Measurements from ENCODE around the gene ANXA2R.

Gene ANXA2R

DNA sequence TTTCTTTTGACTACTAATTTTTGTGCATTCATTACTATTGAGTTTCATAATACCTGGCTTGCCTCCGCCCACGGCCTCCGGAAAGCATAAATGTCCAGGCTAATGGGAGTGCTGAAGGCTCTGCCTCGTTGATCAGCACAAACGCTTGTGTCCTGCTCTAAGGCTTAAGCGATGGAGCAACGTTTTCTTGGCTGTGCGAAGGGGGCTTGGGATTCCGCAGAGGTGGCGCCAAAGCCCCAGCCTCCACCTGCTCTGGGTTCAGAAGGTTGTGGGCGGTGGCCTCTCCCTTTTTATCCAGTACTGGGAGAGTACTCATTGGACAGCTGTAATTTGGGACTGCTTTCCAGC, 19.7 kb downstream of the ANXA2R start:
- Histone ChIP-seq H3K27ac (ENCODE audit: extremely low read depth, low read depth, low read length) (peak overlapping the region; percentile 45; the same call in 1 of the 2 replicates), H3K4me3 (ENCODE audit: low read depth, low read length) (peak overlapping the region; percentile 56), H3K36me3 (ENCODE audit: control insufficient read depth in 2 of 2, insufficient read depth in 1 of 2, low read length in 2 of 2) (no peaks in the 10 kb centered on the region), H3K4me1 (ENCODE audit: control insufficient read depth, insufficient read depth, low read length) (peaks cover 16% of the 10 kb centered on the region), H3K9me3 (ENCODE audit: control insufficient read depth, insufficient read depth, low read depth, low read length) (no peaks in the 10 kb centered on the region)
- ChIA-PET POLR2A (interaction anchor here (0.9 to 4.3 kb wide), 11 partner anchors 12 to 112 kb away, joined by 3 to 34 read pairs (median 8); partner anchors contain the start of genes ANXA2R and ZNF131), CTCF (interaction anchor here (0.7 to 6.5 kb wide), 10 partner anchors 13 to 291 kb away, joined by 3 to 59 read pairs (median 5); partner anchors contain the start of gene ANXA2R)
- TF ChIP-seq GLI2 (tag by site-specific recombination; IDR thresholded peaks at IDR 0.05; ENCODE audit: borderline replicate concordance, low read depth) (no peak), MZF1 (tag by site-specific recombination; IDR thresholded peaks at IDR 0.05; ENCODE audit: borderline replicate concordance) (no peak; the same call in 1 of the 2 replicates), SALL2 (tag by site-specific recombination; IDR thresholded peaks at IDR 0.05; ENCODE audit: borderline replicate concordance) (no peak), KLF10 (tag by site-specific recombination; IDR thresholded peaks at IDR 0.05) (no peak), ZNF350 (tag by site-specific recombination; IDR thresholded peaks at IDR 0.05) (no peak), ZNF416 (tag by site-specific recombination; IDR thresholded peaks at IDR 0.05) (no peak), RBAK (tag by site-specific recombination; IDR thresholded peaks at IDR 0.05) (no peak), ZNF658 (tag by site-specific recombination; IDR thresholded peaks at IDR 0.05) (no peak), ZNF302 (tag by site-specific recombination; IDR thresholded peaks at IDR 0.05; ENCODE audit: low read depth) (no peak), ZFP69B (tag by site-specific recombination; IDR thresholded peaks at IDR 0.05) (no peak), ZNF157 (tag by site-specific recombination; IDR thresholded peaks at IDR 0.05) (no peak), ZNF404 (tag by site-specific recombination; IDR thresholded peaks at IDR 0.05) (no peak), ZNF707 (tag by site-specific recombination; IDR thresholded peaks at IDR 0.05) (no peak), KLF7 (tag by site-specific recombination; IDR thresholded peaks at IDR 0.05; ENCODE audit: borderline replicate concordance) (no peak)
- TF ChIP-seq, protein P1, sequence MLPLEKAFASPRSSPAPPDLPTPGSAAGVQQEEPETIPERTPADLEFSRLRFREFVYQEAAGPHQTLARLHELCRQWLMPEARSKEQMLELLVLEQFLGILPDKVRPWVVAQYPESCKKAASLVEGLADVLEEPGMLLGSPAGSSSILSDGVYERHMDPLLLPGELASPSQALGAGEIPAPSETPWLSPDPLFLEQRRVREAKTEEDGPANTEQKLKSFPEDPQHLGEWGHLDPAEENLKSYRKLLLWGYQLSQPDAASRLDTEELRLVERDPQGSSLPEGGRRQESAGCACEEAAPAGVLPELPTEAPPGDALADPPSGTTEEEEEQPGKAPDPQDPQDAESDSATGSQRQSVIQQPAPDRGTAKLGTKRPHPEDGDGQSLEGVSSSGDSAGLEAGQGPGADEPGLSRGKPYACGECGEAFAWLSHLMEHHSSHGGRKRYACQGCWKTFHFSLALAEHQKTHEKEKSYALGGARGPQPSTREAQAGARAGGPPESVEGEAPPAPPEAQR (tag by site-specific recombination; IDR thresholded peaks at IDR 0.05): no peak
- TF ChIP-seq, protein P2, sequence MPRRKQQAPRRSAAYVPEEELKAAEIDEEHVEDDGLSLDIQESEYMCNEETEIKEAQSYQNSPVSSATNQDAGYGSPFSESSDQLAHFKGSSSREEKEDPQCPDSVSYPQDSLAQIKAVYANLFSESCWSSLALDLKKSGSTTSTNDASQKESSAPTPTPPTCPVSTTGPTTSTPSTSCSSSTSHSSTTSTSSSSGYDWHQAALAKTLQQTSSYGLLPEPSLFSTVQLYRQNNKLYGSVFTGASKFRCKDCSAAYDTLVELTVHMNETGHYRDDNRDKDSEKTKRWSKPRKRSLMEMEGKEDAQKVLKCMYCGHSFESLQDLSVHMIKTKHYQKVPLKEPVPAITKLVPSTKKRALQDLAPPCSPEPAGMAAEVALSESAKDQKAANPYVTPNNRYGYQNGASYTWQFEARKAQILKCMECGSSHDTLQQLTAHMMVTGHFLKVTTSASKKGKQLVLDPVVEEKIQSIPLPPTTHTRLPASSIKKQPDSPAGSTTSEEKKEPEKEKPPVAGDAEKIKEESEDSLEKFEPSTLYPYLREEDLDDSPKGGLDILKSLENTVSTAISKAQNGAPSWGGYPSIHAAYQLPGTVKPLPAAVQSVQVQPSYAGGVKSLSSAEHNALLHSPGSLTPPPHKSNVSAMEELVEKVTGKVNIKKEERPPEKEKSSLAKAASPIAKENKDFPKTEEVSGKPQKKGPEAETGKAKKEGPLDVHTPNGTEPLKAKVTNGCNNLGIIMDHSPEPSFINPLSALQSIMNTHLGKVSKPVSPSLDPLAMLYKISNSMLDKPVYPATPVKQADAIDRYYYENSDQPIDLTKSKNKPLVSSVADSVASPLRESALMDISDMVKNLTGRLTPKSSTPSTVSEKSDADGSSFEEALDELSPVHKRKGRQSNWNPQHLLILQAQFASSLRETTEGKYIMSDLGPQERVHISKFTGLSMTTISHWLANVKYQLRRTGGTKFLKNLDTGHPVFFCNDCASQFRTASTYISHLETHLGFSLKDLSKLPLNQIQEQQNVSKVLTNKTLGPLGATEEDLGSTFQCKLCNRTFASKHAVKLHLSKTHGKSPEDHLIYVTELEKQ (tag by site-specific recombination; IDR thresholded peaks at IDR 0.05; ENCODE audit: borderline replicate concordance): no peak
- TF ChIP-seq, protein P3, sequence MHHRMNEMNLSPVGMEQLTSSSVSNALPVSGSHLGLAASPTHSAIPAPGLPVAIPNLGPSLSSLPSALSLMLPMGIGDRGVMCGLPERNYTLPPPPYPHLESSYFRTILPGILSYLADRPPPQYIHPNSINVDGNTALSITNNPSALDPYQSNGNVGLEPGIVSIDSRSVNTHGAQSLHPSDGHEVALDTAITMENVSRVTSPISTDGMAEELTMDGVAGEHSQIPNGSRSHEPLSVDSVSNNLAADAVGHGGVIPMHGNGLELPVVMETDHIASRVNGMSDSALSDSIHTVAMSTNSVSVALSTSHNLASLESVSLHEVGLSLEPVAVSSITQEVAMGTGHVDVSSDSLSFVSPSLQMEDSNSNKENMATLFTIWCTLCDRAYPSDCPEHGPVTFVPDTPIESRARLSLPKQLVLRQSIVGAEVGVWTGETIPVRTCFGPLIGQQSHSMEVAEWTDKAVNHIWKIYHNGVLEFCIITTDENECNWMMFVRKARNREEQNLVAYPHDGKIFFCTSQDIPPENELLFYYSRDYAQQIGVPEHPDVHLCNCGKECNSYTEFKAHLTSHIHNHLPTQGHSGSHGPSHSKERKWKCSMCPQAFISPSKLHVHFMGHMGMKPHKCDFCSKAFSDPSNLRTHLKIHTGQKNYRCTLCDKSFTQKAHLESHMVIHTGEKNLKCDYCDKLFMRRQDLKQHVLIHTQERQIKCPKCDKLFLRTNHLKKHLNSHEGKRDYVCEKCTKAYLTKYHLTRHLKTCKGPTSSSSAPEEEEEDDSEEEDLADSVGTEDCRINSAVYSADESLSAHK (tag by site-specific recombination; IDR thresholded peaks at IDR 0.05): no peak
- TF ChIP-seq, protein P4, sequence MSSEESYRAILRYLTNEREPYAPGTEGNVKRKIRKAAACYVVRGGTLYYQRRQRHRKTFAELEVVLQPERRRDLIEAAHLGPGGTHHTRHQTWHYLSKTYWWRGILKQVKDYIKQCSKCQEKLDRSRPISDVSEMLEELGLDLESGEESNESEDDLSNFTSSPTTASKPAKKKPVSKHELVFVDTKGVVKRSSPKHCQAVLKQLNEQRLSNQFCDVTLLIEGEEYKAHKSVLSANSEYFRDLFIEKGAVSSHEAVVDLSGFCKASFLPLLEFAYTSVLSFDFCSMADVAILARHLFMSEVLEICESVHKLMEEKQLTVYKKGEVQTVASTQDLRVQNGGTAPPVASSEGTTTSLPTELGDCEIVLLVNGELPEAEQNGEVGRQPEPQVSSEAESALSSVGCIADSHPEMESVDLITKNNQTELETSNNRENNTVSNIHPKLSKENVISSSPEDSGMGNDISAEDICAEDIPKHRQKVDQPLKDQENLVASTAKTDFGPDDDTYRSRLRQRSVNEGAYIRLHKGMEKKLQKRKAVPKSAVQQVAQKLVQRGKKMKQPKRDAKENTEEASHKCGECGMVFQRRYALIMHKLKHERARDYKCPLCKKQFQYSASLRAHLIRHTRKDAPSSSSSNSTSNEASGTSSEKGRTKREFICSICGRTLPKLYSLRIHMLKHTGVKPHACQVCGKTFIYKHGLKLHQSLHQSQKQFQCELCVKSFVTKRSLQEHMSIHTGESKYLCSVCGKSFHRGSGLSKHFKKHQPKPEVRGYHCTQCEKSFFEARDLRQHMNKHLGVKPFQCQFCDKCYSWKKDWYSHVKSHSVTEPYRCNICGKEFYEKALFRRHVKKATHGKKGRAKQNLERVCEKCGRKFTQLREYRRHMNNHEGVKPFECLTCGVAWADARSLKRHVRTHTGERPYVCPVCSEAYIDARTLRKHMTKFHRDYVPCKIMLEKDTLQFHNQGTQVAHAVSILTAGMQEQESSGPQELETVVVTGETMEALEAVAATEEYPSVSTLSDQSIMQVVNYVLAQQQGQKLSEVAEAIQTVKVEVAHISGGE (tag by site-specific recombination; conservative IDR thresholded peaks at IDR 0.05; ENCODE audit: low read depth): no peak
- TF ChIP-seq, protein P5, sequence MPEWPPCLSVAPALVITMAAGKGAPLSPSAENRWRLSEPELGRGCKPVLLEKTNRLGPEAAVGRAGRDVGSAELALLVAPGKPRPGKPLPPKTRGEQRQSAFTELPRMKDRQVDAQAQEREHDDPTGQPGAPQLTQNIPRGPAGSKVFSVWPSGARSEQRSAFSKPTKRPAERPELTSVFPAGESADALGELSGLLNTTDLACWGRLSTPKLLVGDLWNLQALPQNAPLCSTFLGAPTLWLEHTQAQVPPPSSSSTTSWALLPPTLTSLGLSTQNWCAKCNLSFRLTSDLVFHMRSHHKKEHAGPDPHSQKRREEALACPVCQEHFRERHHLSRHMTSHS (tag by site-specific recombination; IDR thresholded peaks at IDR 0.05): no peak
- TF ChIP-seq, protein P6, sequence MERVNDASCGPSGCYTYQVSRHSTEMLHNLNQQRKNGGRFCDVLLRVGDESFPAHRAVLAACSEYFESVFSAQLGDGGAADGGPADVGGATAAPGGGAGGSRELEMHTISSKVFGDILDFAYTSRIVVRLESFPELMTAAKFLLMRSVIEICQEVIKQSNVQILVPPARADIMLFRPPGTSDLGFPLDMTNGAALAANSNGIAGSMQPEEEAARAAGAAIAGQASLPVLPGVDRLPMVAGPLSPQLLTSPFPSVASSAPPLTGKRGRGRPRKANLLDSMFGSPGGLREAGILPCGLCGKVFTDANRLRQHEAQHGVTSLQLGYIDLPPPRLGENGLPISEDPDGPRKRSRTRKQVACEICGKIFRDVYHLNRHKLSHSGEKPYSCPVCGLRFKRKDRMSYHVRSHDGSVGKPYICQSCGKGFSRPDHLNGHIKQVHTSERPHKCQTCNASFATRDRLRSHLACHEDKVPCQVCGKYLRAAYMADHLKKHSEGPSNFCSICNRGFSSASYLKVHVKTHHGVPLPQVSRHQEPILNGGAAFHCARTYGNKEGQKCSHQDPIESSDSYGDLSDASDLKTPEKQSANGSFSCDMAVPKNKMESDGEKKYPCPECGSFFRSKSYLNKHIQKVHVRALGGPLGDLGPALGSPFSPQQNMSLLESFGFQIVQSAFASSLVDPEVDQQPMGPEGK (tag by site-specific recombination; IDR thresholded peaks at IDR 0.05): 0 out of 2 replicates have a peak, but pooled peaks have one; percentile 43
- TF ChIP-seq, protein P7, sequence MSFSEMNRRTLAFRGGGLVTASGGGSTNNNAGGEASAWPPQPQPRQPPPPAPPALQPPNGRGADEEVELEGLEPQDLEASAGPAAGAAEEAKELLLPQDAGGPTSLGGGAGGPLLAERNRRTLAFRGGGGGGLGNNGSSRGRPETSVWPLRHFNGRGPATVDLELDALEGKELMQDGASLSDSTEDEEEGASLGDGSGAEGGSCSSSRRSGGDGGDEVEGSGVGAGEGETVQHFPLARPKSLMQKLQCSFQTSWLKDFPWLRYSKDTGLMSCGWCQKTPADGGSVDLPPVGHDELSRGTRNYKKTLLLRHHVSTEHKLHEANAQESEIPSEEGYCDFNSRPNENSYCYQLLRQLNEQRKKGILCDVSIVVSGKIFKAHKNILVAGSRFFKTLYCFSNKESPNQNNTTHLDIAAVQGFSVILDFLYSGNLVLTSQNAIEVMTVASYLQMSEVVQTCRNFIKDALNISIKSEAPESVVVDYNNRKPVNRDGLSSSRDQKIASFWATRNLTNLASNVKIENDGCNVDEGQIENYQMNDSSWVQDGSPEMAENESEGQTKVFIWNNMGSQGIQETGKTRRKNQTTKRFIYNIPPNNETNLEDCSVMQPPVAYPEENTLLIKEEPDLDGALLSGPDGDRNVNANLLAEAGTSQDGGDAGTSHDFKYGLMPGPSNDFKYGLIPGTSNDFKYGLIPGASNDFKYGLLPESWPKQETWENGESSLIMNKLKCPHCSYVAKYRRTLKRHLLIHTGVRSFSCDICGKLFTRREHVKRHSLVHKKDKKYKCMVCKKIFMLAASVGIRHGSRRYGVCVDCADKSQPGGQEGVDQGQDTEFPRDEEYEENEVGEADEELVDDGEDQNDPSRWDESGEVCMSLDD (tag by site-specific recombination; IDR thresholded peaks at IDR 0.05): no peak

Data from HEK293 (cell line).